ENCODE results near the gene PROKR1.

DNA sequence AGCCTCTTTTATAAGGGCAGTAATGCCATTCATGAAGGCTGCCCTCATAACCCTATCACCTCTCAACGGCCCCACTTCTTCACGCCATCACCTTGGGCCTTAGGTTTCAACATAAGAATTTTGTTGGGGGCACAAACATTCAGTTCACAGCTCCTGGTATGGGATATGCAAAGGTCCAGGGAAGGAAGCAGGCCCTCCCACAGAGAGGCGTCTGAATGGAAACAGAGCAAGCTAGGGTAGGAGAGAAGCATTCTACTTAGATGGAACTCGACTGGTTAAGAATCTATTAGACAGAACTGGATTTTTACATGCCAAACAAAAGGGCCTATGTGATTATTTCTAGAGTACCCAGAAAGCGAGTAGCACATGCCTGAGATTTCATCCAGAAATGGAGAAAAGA is 42.8 kb downstream of the PROKR1 start:
- TF ChIP-seq, protein P1, sequence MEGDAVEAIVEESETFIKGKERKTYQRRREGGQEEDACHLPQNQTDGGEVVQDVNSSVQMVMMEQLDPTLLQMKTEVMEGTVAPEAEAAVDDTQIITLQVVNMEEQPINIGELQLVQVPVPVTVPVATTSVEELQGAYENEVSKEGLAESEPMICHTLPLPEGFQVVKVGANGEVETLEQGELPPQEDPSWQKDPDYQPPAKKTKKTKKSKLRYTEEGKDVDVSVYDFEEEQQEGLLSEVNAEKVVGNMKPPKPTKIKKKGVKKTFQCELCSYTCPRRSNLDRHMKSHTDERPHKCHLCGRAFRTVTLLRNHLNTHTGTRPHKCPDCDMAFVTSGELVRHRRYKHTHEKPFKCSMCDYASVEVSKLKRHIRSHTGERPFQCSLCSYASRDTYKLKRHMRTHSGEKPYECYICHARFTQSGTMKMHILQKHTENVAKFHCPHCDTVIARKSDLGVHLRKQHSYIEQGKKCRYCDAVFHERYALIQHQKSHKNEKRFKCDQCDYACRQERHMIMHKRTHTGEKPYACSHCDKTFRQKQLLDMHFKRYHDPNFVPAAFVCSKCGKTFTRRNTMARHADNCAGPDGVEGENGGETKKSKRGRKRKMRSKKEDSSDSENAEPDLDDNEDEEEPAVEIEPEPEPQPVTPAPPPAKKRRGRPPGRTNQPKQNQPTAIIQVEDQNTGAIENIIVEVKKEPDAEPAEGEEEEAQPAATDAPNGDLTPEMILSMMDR (IDR thresholded peaks at IDR 0.05) = no peak
- no peak for TF ChIP-seq POLR2A (IDR thresholded peaks at IDR 0.05)

Measured in heart left ventricle (tissue), 13 donors.